ENCODE measurements around the gene CARD9.
A peak's percentile ranks its signal among the peaks of the same experiment; 100 is the strongest.
"Not testable (repeated sequence)": the region's sequence is repeated elsewhere in the genome, so short reads cannot be mapped to it uniquely, and the experiment has no call there.

CARD9 gene

DNA sequence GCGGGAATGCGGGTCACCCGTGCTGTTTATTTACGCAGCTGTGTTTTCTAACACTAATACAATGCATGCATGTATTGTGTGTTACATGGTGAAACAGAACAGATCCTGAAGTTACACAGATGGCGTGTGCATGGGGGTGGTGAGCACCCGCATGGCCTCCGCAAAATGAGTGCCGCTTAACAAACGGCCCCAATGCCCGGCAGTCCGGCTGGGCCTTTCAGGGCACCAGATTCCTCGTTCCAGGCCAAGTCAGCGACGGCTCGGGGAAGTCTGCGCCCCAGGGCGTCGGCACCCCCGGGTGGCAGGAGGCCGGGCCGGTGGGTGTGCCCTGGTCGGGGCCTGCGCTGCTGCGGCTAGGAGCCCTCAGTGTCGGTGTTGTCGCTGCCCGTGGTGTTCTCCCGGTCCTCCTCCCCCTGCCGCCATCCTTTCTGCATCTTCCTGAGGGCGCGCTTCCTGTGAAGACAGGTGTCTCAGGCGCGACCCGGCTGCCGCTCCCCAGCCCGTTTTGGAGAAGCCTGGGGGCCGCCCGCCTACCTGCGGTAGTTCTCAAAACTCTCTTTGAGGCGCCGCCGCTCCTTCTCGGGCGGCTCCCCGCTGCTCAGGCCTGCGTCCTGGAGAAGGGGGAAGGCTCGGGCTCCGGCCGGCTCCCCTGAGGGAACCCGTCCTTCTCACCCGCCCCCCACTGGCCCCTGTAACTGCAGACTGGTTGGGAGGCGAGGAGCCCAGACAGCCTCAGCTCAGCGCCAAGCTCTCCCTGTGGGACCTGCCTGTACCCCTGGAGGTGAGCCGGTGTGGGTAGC is 9.3 kb downstream of the CARD9 start:
- DNase-seq (ENCODE audit: low read depth) = no peak

DNA sequence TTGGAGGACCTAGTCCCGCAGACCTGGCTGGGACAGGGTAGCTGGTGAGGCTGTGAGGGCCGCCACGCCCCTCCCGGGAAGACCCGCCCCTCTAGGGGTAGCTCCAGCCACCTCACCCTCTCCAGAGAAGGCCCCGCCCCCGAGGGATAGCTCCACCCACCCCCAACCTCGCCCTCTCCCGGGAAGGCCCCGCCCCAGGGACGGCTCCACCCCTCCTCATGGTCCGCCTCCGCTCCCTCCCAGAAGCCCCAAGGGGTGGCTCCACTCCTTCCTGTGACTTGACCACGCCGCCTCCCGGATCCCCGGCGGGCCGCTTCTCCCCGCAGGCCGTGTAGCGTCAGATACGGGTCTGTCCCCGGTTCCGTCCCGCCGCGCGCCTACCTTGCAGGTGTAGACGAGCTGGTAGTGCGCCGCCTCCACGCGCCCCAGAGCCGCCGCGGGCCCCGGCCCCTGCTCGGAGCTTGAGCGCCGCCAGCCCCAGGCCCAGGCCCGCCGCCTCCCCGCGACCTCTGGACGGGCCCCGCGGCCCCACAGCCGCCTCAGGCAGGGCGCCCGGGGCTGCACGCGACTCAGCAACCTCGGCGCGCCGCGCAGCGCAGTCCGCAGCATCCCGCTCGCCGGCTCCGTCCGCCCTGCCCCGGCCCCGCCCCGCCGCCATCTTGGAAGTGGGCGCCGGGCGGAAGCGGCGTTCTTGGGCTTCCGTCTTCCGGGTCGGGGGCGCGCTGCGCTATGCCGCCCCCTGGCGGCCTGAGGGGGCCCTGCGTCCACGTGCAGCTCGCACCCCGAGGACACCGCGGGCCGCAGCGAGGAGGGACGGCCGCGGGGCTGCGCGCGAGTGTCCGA is 10.1 kb downstream of the CARD9 start, which contains the start of gene DNLZ:
Gene DNLZ, minus strand, starts transcription at position 639 of the 843 bp plus-strand sequence. Its CDS starts 30 bp downstream, at position 609.
- DNase-seq (ENCODE audit: low read depth) = peak; percentile 90

DNA sequence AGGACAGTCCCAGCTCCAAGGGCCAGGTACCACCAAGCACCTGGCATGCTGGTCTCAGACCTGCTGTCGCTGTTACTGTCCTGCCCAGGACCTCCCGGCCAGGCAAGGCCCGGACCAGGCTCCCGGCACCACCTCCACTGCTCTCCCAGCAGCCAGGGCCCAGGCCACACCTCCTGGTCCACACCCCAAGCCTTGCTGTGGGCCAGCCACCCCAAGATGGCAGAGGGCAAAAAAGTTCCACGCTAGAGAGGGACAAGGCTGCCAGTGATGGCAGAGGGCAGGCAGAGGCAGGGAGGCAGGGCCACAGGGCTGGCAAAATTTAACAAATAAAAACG is 11.1 kb downstream of the CARD9 start:
- DNase-seq (ENCODE audit: low read depth) = no peak

DNA sequence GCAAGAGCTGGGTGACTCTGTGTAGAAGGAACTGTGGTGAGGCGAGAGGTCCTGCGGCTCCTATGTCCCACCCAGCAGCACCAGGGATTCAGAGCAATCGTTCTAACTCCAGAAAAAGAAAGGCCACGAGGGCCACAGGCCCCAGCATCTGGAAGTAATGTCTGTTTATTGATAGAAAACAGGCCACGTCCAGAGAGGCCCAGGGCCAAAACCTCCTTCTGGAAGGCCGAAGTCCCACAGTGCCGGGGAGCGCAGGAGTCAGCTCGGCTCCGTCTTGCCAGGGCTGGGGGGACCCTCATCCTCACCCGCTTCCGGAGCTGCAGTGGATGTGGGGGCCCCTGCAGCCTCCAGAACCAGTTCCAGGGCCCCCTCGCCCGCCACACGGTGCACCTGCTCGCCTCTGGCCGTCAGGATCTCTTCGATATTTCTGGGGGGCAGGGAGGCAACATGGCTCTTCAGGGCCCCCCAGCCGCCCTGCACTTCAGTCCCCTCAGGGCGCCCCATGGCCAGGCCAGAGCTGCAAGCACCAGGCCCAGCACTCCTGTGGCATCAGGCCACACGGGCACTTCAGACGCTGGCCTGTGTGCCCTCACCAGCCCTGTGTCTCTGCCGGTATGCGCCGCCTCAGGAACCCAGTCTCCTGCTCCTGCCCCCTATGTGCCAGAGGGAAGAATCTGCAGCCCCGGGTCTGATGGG is 11.6 kb downstream of the CARD9 start:
- DNase-seq (ENCODE audit: low read depth) = no peak

DNA sequence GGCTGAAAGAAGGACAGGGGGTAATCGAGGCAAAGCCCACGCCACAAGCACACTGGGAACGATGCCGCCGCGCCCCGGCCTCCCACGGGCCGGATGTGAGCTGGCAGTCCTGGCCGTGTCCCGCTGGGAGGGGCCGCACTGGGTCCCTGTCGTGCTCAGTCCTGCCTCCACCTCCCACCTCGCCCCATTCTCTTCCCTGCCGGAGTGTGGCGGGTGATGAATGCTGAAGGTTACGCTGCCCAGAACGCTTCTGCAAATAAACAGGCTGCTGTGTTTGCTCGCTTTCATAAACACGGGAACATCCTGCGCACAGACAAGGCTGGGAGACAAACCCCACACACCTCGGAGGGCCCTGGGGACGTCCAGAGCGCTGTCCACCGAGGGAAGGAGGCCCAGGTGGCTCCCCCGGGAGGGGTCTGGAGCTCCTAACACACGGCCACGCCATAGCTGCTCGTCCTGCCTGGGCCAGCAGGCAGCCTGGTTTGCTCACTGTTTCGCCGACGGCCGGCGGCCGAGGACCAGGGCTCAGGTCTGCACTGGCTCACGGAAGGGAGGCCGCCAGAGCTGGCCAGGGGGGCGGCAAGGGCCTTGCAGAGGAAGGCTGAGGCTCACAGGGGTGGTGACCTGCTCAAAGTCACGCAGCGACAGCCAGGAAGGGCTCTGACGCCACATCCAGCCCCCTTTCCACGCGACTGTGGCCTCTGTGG is 12.3 kb downstream of the CARD9 start:
- no peak for DNase-seq (ENCODE audit: low read depth)

DNA sequence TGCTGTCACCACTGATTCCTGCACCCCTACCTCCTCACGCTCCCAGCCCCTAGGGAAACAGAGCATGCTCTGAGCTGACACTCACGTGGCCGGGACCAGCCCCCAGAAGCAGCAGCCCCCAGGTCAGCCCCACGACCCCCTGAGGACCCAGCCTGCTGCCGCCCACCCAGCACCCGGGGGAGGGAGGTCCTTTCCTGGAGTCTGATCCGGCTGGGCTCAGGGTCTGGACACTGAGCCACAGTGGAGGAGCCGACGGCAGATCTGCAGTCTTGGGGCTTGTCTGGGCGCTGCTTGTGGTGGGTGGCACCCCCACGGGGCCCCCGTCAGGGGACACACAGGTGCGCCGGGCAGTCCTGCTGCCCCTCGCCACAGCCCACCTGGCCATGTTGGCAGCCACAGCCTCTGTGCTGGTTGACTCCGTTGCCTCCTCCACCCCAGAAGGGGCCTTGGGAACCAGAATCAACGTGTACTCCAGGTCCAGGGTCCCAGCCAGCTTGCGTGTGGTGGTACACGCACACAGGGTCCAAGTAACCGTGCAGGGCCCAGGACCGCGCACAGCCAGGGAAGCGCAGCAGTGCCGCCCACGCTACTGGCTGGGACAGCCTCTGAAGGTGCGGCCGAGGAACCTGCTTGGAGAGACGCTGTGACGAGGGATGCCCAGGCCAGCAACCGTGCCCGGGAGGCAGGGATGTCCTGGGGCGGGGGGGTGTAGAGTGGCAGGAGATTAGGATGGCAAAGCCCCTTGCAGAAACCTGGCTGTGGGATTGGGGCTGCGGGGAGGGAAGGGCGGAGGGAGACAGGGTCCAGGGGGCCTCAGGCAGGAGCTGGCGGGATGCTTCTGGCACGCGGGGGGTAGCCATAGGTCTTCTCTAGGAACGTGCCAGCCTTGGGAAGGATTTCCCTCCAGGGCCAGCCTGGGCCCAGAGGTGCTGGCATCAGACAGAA is 13.4 kb downstream of the CARD9 start:
- no peak for DNase-seq (ENCODE audit: low read depth)

DNA sequence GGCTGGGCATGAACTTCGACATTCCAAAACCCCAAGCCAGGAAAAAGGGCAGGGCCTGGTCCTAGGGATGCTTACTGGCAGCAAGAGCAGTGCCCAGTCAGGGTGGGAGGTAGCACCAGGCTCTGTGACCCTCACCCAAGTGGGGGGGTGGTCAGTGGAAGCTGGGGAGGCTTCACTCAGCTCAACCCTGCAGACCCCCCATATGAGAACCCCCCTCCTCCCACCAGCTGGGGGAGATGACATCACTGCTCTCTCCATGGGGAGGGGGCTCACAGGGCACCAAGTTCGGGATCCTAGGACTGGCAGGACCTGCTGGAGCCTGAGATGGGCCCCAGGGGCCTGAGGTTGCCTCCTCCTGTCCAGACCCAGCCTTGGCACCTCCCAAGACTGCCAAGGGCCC is 14.6 kb downstream of the CARD9 start:
- no peak for DNase-seq (ENCODE audit: low read depth)

DNA sequence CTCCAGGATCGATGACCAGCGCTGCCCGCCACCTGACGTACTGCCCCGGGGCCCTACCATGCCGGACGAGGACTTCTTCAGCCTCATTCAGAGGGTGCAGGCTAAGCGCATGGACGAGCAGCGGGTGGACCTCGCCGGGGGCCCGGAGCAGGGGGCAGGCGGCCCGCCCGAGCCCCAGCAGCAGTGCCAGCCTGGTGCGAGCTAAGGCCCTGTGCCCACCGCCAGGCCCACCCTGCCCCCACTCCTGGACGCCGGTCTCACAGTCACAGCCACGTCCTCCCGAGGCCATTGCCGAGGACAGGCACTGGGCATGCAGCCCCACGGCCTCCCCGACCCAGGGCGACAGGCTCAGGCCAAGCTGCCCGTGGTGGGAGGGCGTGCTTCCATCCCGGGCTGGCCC is 15.5 kb downstream of the CARD9 start:
- no peak for DNase-seq (ENCODE audit: low read depth)

DNA sequence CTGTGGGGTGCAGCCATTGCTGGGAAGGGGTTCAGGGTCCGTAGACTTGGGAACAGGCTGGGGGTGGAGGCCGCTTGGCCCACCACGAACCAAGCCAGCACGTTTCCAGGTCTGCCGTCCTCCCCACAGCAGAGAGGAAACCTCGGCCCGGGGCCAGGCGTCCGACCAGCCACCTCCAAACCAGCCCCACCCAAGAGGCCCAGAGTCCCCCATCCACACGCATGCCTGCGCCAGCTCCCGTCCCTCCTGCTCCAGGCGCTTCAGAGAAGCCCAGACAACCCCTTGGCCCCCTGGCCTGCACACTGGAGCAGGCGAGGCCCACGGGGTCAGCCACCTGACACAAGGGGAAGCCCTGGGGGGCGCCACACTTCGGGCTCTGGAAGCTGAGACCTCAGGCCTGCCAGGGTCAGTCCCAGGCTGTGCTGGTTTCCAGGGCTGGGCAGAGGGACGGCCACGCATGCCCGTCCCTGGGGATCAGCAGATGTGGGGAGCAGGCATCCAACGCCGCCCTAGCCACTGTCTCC is 16.2 kb downstream of the CARD9 start:
- no peak for DNase-seq (ENCODE audit: low read depth)

DNA sequence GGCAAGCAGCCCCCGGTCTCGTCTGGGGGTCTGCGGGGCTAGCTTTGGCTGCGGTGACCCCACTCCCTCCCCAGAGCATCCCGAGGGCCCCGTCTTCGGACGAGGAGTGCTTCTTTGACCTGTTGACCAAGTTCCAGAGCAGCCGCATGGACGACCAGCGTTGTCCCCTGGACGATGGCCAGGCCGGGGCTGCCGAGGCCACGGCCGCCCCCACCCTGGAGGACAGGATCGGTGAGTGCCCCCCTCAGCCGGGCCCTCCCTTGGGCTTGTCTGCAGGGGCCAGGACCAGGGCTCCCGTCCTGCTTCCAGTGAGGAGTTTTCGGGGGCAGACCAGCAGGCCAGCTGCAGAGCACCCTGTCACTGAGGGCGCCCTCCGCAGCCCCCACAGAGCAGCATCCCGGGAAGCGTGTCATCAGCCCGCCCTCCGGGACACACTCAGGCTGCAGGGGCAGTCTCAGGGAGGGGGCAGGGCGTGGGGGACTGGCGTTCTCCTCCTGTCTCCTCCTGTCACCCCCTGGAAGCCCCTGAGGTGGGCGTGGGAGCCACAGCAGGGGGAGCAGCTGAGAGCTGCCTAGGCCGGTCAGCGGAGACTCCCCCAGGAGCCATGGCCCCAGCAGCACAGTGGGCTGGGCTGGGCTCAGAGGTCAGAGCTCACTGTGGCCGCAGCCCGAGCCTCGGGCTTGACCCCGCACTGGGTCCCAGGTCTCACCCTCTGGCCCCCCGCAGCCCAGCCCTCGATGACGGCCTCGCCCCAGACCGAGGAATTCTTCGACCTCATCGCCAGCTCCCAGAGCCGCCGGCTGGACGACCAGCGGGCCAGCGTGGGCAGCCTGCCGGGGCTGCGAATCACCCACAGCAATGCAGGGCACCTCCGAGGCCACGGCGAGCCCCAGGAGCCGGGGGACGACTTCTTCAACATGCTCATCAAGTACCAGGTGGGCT is 17.6 kb downstream of the CARD9 start:
- DNase-seq (ENCODE audit: low read depth) = no peak

DNA sequence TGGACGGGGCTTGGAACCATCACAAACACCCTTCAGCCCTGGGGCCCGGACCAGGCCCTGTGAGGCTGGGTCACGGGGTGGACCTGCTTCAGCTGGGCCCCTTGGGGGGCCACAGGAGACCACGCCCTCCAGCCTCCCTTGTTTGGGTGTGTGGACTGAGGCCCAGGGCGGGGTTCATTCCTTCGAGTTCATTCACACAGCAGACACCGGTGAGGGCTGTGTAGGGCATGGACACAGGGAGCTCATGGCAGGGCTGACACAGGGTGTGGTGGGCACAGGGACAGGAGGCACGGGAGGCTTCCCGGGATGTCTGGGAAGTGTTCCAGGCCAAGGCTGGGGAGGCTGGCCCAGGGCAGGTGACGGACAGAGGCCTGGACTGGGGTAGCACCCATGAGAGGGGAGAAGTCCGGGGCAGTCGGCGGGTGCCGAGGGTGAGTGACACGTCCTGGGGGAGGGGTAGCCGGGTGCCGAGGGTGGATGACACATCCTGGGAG is 18.8 kb downstream of the CARD9 start:
- no peak for DNase-seq (ENCODE audit: low read depth)

DNA sequence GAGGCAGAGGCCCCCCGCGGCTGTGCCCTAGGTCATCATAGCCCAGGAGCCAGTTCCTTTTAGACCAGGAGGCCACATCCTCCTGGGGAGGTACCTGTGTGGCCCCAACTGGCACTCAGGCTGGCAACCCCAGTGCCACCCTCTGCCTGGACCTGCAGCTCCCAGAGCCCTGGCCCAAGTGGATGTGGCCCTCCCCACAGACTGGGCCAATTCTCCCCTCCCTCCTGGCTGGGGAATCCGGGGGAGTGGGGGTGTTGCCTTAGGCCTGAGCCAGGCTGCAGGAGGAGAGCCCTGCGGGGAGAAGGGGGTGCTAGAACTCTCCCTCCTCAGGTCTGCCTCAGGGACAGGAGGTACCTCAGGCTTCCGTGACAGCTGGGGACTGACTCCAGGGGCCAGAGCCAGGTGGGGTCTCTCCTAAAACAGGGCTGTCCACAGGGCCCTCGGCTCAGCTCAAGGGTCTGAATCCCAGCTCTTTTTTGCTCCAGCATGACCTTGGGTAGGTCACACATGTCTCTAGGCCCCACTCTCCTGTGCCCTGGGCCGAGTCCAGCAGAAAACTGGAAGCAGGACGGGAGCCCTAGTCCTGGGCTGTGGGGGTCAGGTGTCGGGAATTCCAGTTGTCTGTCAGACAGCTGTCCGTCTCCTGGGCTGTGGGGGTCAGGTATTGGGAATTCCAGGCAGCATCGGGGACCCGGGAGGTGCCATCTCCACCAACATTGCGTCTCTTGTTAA is 19.5 kb downstream of the CARD9 start:
- DNase-seq (ENCODE audit: low read depth) = no peak

DNA sequence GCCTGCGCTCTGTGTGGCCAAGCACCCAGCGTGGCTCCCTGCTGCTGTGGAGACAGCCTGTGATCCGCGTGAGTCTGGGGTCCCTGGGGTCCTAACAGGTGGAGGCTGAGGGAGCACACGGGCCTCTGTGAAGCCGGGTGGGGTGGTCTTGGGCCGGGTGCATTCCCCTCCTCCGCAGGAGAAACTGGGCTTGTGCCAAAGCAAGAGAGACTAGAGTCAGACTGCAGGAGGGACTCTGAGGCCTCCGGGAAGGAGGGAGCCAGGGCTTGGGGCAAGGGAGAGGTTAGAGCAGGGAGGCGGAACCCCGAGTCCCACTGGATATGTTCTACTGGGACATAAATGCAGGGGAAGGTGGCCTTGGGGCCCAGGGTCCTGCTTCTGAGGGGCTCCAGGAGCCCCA is 20.4 kb downstream of the CARD9 start:
- no peak for DNase-seq (ENCODE audit: low read depth)

DNA sequence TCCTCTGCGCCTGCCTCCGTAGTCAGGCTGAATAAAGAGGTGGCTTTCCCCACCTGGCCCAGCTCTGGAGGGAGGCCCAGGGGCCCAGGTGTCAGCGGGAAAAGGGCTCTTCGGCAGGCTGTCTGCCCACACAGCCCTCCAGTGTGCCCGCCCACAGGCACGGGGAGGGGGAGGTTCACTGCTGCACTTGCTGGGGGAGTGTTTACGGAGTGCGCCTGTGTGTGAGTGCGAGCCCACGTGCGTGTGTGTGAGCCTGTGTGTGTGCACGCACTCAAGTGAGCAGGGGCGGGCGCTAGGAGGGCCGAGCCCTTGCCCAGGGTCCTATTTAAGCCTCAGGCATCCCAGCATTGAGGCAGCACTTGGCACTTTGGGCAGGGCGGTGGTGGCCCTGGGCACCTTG is 20.8 kb downstream of the CARD9 start:
- no peak for DNase-seq (ENCODE audit: low read depth)

DNA sequence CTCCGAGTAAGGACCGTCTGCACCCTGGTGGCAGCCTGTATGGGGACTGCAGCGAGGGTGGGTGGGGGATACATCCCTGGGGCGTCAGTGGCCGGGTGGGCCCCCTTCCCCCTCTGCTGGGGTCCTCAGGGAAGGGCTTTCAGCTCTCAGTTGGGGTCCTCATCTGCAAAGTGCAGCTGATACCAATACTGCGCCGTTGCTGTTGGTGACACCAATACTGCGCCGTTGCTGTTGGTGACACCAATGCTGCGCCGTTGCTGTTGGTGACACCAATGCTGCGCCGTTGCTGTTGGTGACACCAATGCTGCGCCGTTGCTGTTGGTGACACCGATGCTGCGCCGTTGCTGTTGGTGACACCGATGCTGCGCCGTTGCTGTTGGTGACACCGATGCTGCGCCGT is 21.6 kb downstream of the CARD9 start:
- DNase-seq (ENCODE audit: low read depth) = not testable (repeated sequence)

DNA sequence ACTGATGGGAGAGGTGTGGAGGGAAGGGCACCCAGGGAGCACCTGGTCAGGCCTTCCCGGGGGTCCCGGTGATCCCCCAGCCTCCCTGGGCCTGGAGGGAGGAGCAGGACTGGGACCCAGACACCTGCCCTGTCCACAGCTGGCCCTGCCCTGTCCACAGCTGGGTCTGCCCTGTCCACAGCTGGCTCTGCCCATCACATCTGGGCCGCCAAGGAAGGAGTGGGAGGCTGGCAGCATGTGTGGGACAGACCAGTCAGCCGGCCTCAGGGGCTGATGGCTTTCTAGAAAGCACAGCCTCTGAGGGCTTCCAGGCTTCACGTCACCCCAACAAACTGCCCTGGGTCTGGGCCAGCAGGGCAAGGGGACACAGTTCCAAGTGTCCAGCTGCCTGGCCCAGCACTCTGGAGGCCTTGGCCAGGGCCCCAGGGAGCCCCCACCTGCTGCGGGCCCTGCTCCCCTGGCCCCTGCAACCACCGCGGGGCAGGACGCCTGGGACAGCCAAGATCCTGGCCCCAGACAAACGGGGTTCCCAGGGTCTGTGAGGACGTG is 22.1 kb downstream of the CARD9 start:
- no peak for DNase-seq (ENCODE audit: low read depth)

DNA sequence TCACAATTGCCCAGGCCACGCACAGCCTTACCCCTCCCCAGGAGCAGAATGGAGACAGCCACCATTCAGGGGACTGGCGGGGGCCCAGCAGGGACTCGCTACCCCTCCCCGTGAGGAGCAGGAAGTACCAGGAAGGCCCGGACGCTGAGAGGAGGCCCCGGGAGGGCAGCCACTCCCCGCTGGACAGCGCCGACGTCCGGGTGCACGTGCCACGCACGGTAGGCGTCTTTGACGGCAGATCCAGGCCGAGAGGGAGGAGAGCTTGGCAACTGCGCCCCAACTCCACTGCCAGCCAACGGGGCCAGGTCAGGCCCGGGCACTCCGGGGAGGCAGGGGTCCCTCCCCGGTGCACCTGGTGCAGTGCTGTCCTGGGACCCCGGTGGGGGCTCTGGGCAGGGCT is 23.9 kb downstream of the CARD9 start:
- DNase-seq (ENCODE audit: low read depth) = no peak

DNA sequence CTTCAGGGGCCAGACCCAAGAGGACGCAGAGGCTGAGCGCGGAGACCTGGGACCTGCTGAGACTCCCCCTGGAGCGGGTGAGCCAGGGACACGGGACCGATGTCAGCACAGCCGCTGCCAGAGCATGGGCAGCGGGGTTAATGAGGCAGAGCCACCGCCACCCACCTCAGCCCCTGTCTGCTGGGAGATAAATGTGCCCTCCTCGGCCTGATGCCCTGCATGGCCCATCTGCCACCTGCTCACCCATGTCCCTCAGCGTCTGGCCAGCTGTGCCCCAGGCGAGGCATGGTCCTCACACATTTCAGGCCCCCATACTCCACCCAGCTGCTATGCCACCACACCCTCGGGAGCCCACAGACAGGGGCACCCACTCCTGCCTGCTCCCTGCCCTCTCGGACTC is 24.8 kb downstream of the CARD9 start:
- no peak for DNase-seq (ENCODE audit: low read depth)
